Keratinocyte (primary cell): ENCODE measurements around the gene MPZL1.

ENCODE experiments used
- EZH2 ChIP-seq: IDR thresholded peaks from one replicate; pipeline ENCODE4 v1.6.1; 2012; ENCODE audit warnings: inconsistent platforms, mild to moderate bottlenecking, low read length, moderate library complexity
- TF ChIP-seq, protein P1 (sequence below), 3 experiments: IDR thresholded peaks in 1 of 3; conservative IDR thresholded peaks in 1 of 3; optimal IDR thresholded peaks in 1 of 3; 2 replicates in 2 of 3; 3 replicates in 1 of 3; pipeline versions ENCODE3 to v1.5.1; 2011; ENCODE audit warnings: low read length in 3 of 3, mild to moderate bottlenecking in 3 of 3, moderate library complexity in 2 of 3, control low read depth in 1 of 3, inconsistent platforms in 1 of 3; ENCODE audit not compliant: insufficient read depth in 2 of 3; ENCODE audit errors: extremely low read depth in 1 of 3

DNA sequence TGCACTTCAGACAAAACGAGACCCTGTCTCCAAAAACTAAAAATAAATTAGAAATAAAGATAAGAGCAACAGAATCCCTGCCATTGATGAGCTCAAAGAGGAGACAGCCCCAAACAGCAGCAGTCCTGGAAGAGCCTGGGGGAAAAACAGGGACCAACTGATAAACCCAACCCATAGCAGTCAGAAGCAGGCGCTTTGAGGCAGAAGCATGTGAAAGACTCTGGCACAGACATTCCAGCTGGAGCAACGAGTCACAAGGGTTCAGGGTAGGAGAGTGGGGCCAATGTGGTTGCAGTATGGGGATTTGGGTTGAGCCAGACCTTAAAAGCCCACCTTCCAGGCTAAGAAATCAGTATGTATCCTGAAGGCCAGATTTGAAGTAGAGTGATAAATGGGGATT lies 78.5 kb downstream of the MPZL1 start:
- TF ChIP-seq, protein P1, sequence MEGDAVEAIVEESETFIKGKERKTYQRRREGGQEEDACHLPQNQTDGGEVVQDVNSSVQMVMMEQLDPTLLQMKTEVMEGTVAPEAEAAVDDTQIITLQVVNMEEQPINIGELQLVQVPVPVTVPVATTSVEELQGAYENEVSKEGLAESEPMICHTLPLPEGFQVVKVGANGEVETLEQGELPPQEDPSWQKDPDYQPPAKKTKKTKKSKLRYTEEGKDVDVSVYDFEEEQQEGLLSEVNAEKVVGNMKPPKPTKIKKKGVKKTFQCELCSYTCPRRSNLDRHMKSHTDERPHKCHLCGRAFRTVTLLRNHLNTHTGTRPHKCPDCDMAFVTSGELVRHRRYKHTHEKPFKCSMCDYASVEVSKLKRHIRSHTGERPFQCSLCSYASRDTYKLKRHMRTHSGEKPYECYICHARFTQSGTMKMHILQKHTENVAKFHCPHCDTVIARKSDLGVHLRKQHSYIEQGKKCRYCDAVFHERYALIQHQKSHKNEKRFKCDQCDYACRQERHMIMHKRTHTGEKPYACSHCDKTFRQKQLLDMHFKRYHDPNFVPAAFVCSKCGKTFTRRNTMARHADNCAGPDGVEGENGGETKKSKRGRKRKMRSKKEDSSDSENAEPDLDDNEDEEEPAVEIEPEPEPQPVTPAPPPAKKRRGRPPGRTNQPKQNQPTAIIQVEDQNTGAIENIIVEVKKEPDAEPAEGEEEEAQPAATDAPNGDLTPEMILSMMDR (optimal IDR thresholded peaks at IDR 0.05 in 1 of 3, IDR thresholded peaks at IDR 0.05 in 1 of 3, conservative IDR thresholded peaks at IDR 0.05 in 1 of 3; ENCODE audit: extremely low read depth in 1 of 3, insufficient read depth in 2 of 3, low read length in 3 of 3): no peak
- TF ChIP-seq EZH2: no peak
